ENCODE measurements around the gene ADARB2.
"Not testable (repeated sequence)": the region's sequence is repeated elsewhere in the genome, so short reads cannot be mapped to it uniquely, and the experiment has no call there.

Gene ADARB2

DNA sequence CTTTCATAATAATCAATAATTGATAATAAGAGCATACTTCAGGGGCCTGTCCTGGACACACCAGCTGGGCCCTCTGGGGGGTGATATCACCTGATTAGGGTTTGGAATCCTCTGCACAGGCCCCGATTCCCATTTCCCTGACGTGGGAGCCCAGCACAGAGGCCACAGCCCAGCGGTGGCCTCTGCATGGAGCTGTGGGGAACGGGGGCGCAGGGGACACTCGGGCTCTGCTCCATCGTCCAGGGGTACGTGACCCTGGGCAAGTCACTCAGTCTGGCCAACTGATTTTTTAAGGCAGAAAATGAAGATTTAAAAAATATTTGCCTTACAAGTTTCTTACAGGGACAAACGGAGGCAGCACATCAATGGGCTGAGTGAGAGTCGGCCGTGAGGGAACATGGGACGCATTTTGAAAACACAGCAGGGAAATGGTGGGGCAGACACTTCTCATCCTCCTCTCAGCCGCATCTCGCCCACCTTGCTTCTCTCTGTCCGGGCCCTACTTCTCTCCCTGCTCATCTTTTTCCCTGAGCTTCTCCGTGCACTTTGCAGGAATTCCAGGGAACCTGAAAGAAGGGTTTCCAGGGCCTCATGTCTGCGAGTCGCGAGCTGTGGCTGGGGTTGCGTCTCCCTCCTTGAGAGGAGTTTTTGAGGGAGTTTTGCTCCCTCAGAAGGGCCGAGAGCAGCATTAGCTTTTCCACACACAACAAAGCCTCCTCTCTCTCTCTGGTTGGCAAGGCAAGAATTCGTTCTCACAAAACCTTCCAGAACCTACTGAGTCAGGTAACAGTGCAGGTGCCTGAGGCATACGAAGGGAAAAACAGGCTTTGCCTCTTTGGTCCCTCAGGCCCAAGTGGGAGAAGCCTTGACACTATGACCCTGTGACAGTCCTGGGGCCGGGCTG is 369.1 kb downstream of the ADARB2 start:
- DNase-seq, result no peak

DNA sequence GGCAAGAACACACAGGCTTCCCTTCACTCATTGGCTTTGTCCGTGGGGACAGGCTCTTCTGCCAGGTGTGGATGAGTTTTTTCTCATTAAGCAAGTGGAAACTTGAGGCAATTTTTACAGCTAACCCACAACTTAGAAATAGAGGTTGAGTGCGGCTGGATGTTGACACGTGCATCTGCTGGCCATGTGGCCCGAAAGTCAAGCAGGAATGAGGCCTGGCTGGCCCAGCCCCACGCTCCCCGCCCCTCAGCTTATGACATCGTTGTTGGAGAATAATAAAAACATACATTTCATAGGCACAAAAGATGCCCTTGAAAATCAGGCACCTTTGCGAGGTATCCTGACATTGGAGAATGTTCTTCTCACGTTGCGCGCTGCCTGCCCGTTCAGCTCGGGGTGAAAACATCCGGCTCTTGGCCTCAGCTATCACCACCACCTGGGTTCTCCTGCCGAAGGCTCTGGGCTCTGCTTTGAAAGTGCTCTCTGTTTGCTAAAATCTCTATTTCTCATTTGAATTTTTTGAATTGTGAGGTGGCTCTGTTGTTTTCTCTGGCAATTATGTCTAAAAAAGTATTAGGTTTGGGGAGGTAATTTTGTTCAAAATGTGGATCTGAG is 370.4 kb downstream of the ADARB2 start:
- no peak for DNase-seq

DNA sequence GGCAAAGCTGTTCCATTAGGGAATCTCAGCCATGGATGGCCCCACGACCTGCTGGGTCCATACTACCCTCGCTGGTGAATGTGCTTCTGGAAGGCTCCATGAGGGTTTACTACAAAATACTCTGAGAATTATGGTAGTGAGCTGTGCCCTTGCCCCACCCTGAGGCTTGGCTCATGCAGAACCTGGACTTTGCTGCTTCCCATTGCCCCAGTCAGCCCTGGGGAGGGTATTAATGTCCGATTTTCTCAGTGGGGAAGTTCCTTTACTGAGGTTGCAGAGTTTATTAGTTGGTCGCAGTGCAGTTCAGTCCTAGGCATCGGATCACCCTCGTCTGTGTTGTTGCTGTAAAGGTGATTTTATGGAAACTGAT is 371.0 kb downstream of the ADARB2 start:
- DNase-seq, result no peak

DNA sequence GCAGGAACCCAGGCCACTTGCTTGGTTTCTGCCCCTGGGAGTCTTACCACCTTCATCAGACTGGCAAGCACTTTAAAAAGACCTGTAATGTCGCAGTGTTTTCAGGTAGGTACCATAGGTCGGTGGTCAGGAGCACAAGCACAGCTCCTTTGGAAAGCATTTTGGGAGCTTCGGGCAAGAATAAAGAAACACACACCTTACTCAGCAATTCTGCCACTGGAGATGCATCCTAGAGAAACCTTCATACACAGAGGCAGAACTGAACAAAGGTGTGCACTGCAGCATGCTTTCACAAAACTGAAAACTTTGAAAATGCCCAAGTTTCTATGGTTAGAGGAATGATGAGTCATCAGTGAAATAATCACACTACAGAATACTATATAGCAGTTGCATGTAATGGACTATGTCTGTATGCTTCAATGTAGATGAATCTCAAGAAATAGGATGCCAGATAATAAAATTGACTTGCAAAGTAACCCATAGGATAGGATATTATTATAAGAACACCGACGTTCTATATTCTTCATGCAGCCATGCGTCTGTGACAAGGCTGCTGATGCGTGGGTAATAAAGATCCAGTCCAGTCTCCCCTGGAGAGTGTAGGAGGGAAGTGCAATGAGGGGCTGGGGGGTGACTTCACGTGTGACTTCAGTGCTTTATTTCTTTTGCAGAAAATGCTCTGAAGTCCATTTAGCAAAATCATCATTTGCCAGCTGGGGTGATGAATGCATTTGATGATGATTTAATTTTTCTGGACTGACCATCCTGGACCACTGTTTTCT is 371.6 kb downstream of the ADARB2 start:
- DNase-seq, result no peak

DNA sequence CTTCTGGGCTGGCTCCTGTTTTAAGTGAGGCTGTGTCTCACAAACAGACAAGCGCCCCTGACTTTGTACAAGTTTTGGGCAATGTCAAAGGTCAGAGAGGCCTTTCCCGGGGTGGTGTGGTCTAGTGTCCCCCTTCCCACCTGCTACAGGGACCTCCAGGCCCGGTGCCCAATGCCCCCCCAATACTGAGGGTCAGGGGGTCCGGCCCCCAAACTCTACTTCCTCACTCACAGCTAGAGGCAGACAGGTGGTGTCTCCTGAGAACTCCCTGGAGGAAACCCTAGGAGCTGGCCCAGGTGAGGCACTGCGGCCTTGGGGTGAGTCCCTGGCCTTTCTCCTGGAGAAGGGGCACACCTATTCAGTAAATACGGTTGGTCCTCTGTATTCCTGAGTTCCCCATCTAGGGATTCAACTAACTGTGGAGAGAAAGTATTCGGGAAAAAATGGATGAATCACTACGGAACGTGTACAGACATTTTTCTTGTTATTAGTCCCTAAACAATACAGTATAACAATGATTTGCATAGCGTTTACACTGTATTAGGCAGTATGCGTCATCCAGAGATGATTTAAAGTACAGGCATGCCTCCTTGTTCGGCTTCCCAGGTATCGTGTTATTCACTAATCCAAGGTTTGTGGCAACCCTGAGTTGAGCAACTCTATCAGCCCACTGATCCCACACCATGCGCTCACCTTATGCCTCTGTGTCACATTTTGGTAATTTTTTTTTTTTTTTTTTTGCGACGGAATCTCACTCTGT is 373.0 kb downstream of the ADARB2 start:
- no peak for DNase-seq

DNA sequence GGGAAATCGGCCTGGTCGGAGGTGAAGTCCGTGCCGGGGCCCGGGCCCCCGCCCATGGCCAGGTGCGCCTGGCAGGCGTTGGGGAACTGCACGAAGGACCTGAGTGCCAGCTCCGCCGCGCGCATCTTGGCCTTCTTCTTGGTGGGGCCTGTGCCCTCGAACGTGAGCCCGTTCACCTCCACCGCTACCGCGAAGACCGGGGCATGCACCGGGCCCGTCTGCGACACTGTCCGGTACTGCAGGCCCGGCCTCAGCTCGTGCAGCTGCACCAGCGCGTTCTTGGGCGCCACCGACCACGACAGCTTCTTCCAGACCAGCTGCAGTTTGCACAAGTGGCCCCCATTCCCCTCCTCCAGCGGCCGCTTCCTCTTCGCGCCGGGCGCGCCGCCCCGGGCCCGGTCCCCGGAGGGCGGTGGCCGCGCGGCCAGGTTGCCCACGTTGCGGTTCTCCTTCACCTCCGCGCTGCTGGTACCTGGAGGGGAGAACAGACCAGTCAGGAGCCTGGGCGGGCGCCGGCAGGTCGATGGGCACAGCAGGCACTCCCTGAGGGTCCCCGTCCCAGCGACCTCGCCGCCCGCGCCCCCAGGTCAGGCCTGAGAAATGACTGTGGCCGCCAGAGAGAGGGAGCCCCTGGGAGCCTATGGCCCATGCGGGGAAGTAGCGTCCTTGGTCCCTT is 373.7 kb downstream of the ADARB2 start:
- no peak for DNase-seq

DNA sequence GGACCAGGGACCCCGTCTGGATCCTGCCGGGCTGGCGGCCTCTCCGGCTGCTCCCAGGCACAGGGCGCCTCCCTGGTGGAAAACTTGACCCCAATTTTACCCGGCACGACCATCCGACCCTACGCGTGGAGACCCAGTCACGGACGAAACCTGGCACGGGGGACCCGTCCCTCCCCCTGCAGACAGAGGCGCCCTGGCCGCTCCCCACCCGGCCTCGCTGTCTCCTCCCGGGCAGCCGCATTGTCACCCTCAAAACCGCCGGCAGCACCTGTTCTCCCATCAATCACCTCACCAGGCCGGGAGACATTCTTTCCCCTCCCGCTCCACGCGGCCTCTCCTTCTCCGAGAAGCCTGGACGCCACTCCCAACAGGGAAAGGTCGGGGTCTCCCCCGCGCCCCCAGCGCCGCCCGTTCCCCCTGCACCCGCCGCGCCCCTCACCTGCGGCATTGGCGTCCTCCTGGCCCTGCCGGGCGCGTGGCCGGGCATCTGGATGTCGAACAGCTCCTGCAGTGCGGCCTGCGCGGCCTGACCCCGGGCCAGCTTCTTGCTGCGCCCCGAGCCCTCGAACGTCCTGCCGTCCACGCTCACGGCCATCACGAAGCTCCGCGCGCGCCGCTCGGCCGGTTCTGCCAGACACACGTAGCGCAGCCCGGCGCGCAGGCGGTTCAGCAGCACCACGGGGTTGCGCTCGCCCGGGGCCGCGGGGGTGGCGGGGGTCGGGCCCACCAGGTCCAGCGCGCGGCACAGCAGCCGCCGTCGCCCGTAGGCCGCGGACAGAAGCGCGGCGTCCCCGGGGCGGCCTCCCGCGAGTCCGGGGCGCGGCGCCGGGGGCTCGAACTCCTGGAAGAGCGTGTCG is 374.5 kb downstream of the ADARB2 start:
- DNase-seq, result no peak

DNA sequence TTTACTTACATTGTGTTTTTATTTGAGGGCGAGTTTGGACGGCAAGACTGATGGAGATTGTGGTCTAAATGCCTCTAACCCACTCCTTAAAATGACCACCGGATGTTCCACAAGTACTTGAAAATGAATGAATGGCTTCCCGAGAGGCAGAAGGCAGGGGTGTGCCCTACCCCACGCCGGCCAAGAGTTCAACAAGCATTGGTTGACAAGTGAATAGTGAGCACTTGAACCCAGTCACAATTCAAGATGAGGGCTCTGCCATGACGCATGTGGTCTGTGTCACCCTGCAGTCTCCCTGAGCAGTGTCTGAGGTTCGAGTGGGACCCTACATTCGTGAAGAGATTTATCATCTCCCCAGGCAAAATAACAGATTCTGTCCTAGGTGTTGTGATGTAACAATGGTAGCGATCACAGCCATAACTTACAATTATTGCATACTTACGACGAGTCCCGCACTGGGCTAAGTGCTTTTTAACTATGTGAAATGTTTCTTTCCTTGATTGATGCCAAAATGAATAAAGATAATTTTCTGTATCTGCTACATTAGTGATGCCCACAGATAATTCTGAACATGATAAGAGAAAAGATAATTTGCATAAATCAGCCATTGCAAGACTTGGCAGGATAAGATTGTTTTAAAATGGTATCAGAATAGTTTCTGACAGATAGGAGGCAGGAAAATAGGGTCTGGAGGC is 375.8 kb downstream of the ADARB2 start:
- DNase-seq, result no peak

DNA sequence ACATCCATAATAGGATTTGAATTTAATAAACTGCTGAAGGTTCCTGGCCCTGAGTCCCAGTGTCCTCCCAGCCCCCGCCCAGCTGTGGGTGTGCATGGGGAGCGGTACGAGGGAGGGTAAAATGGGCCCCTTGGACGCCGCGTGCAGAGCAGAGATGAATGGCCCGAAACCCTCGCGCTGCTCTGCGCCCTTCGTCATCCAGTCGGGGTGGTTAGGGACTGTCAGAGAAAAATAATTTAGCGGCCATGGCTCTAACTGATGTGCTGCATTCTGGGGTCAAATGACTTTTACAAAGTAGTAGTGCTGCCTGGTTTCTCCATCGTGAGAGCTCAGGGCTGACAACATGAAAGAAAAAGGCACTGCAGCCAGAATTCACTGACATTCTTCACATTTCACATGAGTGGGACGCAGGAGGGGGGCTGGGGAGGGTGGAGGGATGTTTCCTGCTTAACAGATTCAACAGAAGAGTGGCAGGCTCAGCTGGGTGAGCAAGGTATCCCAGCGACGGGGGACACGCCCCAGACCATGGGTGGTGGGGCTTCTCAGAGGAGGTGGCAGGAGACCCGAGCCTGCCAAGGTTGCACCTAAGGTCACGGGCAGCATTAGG is 376.7 kb downstream of the ADARB2 start:
- DNase-seq, result peak; percentile 50

DNA sequence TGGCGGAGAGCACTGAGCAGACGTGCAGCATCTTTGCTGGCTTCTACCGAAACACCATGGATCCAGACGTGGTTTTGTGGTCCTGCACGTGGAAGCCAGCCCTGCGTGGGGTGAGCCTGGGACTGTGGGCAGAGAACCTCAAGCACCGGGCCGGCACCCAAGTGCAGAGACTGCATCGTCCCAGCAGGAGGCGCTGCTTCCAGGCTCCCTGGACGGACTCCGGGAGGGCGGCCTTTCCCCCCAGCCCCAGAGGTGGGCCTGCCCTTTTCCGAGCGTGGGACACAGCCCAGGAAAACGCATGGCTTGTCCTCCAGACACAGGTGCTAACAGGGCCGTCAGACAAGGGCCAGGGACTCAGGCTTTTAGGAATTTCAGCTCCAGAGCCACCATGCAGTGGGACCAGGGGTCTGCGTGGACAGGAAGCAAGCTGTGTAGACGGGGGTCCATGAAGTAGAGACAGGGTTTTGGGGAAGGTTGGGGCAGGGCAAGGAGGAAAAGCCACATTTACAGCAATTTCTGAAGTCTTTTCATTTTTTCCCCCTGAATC is 377.2 kb downstream of the ADARB2 start:
- no peak for DNase-seq

DNA sequence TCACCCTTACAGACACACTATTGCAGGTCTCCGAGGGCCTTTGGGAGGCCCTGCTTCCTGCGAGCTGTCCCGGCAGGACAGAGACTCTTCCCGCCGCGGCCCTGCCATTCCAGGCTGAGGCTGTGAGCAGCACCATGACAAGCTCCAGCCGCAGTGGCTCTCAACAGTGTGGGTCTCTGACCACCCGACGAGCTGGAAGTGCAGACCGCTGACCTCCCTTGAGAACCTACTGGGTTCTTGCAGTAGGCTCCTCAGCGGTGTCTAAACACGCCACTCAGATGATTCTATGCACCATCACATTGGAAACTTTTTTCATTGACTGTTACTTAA is 377.7 kb downstream of the ADARB2 start:
- DNase-seq, result no peak

DNA sequence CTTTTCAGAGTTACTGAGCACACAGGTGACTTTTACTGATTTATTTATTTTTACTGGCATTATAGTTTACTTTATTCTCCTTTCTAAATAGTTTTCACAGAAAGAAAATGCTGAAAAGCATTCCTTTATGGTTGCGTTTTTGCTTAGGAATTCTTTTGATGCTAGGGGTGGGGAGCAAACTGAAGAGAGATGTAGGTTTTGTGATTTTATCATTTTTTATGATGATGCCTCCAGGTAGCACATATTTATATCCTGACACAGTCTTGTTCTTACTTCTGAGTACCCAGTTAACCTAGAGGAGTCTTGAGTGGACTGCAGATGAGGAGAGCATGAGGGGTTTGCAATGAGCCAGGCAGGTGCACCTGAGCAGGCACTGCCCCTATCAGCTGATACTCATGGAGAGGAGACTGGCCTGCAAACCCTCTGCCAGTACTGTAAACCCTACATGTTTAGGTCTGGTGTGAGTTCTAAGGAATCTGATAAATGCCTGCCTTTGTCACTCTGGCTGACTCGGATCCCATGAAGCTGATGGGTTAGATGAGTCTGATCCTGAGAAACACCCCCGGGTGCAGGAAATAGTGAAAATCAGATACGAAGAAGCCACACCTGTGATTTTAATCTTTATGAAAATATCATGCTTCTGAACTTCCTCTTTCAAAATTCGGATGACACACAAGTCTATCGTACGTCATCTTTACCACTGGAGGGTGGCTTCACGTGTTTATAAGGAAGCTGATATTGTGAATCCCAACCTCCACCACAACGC is 378.3 kb downstream of the ADARB2 start:
- DNase-seq, result no peak

DNA sequence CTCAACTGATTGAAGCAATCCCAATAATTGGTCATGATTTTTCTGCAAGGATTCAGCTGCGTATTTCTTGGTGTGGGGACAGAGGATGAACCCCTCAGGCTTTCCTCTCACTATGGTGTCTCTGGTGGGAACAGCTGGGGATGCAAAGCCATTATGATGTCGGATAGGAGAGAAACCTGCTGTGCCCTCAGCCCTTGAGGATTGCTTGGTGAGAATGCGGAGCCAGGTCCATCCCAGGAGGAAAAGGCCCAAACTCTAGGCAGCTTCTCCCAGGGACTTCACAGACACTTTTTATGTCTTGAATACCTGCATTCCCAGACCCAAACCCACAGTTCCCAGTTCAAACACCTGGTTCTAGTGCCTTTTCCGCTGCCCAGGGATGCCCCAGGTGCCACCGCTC is 379.2 kb downstream of the ADARB2 start:
- DNase-seq, result no peak

DNA sequence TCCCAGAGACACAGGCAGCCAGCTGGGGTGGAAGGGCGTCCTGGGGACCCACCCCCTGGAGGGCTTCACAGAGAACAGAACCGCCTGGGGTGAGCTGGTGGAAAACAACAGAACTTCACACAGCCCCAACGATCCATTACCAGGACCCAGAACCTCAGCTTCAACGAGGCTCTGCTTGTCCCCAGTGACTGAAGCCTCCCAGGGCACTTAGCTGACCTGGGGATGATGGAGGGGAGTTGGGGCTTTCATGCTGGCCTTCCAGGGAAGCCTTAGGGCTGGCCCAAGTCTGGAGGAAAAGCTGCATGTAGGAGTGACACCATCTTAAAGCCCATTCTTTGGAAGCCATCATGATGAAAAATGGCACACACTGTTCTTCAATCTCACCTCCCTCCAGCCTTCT is 381.0 kb downstream of the ADARB2 start:
- DNase-seq, result no peak

DNA sequence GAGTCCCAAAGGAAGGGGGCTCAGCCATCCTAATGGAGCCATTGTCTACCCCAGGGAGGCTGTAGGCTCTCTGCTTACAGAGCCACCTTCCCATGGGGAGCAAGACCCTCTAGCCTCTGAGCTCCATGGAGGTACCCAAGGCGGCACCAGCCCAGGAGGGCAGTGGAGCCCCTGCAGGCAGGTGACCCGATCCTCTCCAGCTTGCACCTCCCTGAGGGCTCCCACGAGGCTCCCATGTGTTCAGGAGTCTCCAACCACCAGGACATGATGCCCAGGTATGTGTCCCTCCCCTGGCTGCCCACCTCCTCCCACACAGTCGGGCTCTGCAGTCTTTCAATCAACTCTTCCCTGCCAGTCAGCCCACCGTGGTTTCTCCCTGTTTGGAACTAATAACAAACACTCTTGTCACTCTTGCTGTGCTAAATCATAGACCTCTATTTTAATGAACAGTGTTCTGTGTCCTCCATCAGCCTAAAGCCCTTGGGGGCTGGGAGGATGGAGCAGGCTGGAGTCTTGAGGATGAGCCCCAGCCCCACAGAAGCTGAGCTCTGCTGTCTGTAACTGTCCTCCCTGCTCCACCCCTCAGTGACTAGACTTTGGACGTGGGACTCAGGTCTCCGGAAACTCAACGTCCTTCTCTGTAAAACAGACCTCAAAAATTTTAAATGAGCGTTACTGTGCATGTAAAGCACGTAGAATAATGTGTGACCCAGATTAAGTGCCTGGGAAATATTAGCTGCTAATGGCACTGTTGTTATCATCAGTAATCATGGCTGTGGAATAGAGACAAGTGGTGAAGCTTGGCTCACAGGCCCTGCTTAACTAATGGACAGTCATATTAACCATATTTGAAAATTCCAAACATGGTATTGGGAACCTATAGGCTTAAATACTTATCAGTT is 382.3 kb downstream of the ADARB2 start:
- no peak for DNase-seq

DNA sequence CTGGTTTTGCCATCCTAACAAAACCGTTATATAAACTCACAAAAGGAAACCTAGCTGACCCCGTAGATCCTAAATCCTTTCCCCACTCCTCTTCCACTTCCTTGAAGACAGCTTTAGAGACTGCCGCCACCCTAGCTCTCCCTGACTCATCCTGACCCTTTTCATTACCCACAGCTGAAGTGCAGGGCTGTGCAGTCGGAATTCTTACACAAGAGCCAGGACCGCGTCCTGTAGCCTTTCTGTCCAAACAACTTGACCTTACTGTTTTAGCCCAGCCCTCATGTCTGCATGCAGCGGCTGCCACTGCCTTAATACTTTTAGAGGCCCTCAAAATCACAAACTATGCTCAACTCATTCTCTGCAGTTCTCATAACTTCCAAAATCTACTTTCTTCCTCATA is 385.0 kb downstream of the ADARB2 start:
- DNase-seq, result not testable (repeated sequence)

DNA sequence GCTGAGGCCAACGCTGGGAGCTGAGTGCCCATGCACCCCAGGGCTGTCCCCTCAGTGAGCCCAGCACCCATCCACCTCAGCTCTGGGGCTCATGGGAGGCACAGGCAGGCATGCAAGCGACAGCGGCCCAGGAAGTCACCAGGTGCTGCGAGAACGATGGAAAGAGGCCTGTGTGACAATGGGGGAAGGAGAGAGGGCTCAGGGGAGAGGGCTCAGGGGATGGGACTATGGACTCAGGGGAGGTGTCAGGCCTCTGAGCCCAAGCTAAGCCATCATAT is 388.6 kb downstream of the ADARB2 start:
- no peak for DNase-seq

Measured in right kidney (tissue), 1 donor.